GM12878 (cell line): ENCODE results near the gene ANKMY2. TPM values are rescaled to one million over a fixed set of nuclear protein-coding genes. Genes with fewer than 3 reads are reported as not detected.

Source experiments
- ATAC-seq: fragments of 200-7000 bp; cut with Tn5 transposase; 3 replicates; pipeline ENCODE4 v1.9.1; 2020; ENCODE audit warnings: mild to moderate bottlenecking, moderate library complexity
- BruUV-seq: library from RNA; stranded (reverse); fragments of 400-500 nt; replicated peaks from 2 replicates; lab custom pipeline; 2021; lab: Mats Ljungman, UMichigan
- CTCF ChIA-PET: fragments of 300-600 bp; sonication (Branson Sonifier 250); formaldehyde crosslinking; extraction: SDS; loops from one replicate; lab custom pipeline; 2021; ENCODE audit warnings: inconsistent platforms; lab: Yijun Ruan, JAX
- POLR2A ChIA-PET: fragments of 350-600 bp; formaldehyde crosslinking; extraction: SDS; loops from one replicate; lab custom pipeline; 2021; ENCODE audit warnings: inconsistent platforms; lab: Charles Lee
- RAD21 ChIA-PET: fragments of 300-600 bp; sonication (Branson Sonifier 250); formaldehyde crosslinking; loops from one replicate; lab custom pipeline; 2023; ENCODE audit warnings: antibody characterized with exemption; ENCODE audit not compliant: unreplicated experiment; lab: Charles Lee
- SMC1A ChIA-PET: fragments of 300-600 bp; sonication (Branson Sonifier 250); formaldehyde crosslinking; loops from one replicate; lab custom pipeline; 2023; ENCODE audit not compliant: unreplicated experiment, uncharacterized antibody; lab: Charles Lee
- DNase-seq: peaks from one replicate; pipeline ENCODE4 v3.0.0-alpha.2; 2011; ENCODE audit warnings: low read depth, low spot score
- FAIRE-seq: peaks from 3 replicates; lab custom pipeline; 2011; peaks lifted over from hg19 to GRCh38; lab: Jason Lieb, UNC
- H2AFZ ChIP-seq: 2 replicates; pipeline ENCODE4 v1.6.0; 2011; ENCODE audit warnings: low read depth, low read length, control low read depth; ENCODE audit not compliant: control insufficient read depth
- H3K27ac ChIP-seq: 2 replicates; pipeline ENCODE4 v1.5.1; 2011; ENCODE audit warnings: control low read depth; ENCODE audit not compliant: control insufficient read depth, insufficient read depth
- H3K27me3 ChIP-seq, 2 experiments: replicated peaks in 1 of 2; 2 replicates each; pipeline versions ENCODE4 v1.6.0 to v1.6.1; 2011; ENCODE audit warnings: low read length in 1 of 2; ENCODE audit not compliant: control insufficient read depth in 2 of 2, insufficient read depth in 2 of 2
- H3K36me3 ChIP-seq, 2 experiments: 2 replicates each; pipeline ENCODE4 v1.5.1; 2011; ENCODE audit warnings: low read length in 1 of 2; ENCODE audit not compliant: control insufficient read depth in 2 of 2, insufficient read depth in 2 of 2
- H3K4me1 ChIP-seq: 2 replicates; pipeline ENCODE4 v1.6.1; 2011; ENCODE audit warnings: mild to moderate bottlenecking, low read length, moderate library complexity, mixed read lengths; ENCODE audit not compliant: control insufficient read depth, insufficient read depth
- H3K4me2 ChIP-seq: 2 replicates; pipeline ENCODE4 v1.6.0; 2011; ENCODE audit warnings: control low read depth; ENCODE audit not compliant: control insufficient read depth, insufficient read depth
- H3K4me3 ChIP-seq: fragments of 200-600 bp; sonication (generic); 2 replicates; pipeline ENCODE4 v1.5.1; 2016
- H3K79me2 ChIP-seq: 2 replicates; pipeline ENCODE4 v1.6.0; 2011; ENCODE audit warnings: low read length; ENCODE audit not compliant: control insufficient read depth, insufficient read depth
- H3K9ac ChIP-seq: 2 replicates; pipeline ENCODE4 v1.8.0; 2011; ENCODE audit warnings: low read length, control low read depth, mixed read lengths; ENCODE audit not compliant: control insufficient read depth, insufficient read depth
- H3K9me3 ChIP-seq: replicated peaks from 3 replicates; pipeline ENCODE4 v1.5.1; 2011; ENCODE audit warnings: mild to moderate bottlenecking, low read length; ENCODE audit not compliant: control insufficient read depth, insufficient read depth
- H4K20me1 ChIP-seq: 2 replicates; pipeline ENCODE4 v1.6.0; 2011; ENCODE audit not compliant: control insufficient read depth, insufficient read depth
- ATF3 ChIP-seq: IDR thresholded peaks from 2 replicates; pipeline ENCODE4 v1.6.1; 2011; ENCODE audit warnings: low read depth, mild to moderate bottlenecking, low read length, moderate library complexity, borderline replicate concordance; ENCODE audit errors: extremely low read depth
- BCL11A ChIP-seq: IDR thresholded peaks from 2 replicates; pipeline ENCODE4 v1.6.1; 2011; ENCODE audit warnings: low read depth, low read length
- CHD4 ChIP-seq: fragments of 200-600 bp; sonication (generic); IDR thresholded peaks from 2 replicates; pipeline ENCODE4 v1.6.1; 2016; ENCODE audit warnings: mild to moderate bottlenecking
- E2F8 ChIP-seq: fragments of 450-650 bp; IDR thresholded peaks from 2 replicates; pipeline ENCODE4 v1.6.1; 2018; ENCODE audit warnings: mild to moderate bottlenecking, low read depth, moderate library complexity; ENCODE audit not compliant: partially characterized antibody
- EED ChIP-seq: sonication (generic); IDR thresholded peaks from 2 replicates; pipeline ENCODE4 v1.6.1; 2016; ENCODE audit warnings: antibody characterized with exemption, low read depth
- MTA3 ChIP-seq: IDR thresholded peaks from 2 replicates; pipeline ENCODE4 v1.6.1; 2012; ENCODE audit warnings: low read length, inconsistent platforms, borderline replicate concordance
- NRF1 ChIP-seq: conservative IDR thresholded peaks from 2 replicates; pipeline ENCODE4 v1.6.1; 2011; ENCODE audit warnings: mild to moderate bottlenecking, low read depth, low read length, improper control_type of control experiment
- PML ChIP-seq: IDR thresholded peaks from 2 replicates; pipeline ENCODE4 v1.6.1; 2012; ENCODE audit warnings: low read length, inconsistent platforms
- POLR2AphosphoS5 ChIP-seq: IDR thresholded peaks from 2 replicates; pipeline ENCODE4 v1.6.1; 2011; ENCODE audit warnings: mild to moderate bottlenecking, low read length, inconsistent platforms
- RUNX3 ChIP-seq: IDR thresholded peaks from 2 replicates; pipeline ENCODE4 v1.6.1; 2012; ENCODE audit warnings: low read length, inconsistent platforms
- SUZ12 ChIP-seq: fragments of 200-600 bp; sonication (generic); IDR thresholded peaks from one replicate; pipeline ENCODE4 v1.6.1; 2018; ENCODE audit warnings: antibody characterized with exemption, mild to moderate bottlenecking; ENCODE audit not compliant: unreplicated experiment
- TBL1XR1 ChIP-seq: IDR thresholded peaks from 2 replicates; pipeline ENCODE4 v1.6.1; 2012; ENCODE audit warnings: low read depth, low read length, improper control_type of control experiment
- ZBTB11 ChIP-seq: fragments of 450-650 bp; formaldehyde crosslinking; IDR thresholded peaks from 2 replicates; pipeline ENCODE4 v1.5.0; 2022; ENCODE audit warnings: mild to moderate bottlenecking, missing genetic modification characterization
- ZNF217 ChIP-seq: fragments of 450-650 bp; IDR thresholded peaks from 2 replicates; pipeline ENCODE4 v1.6.1; 2017; ENCODE audit warnings: antibody characterized with exemption, mild to moderate bottlenecking
- WGBS: methylation state at CpG from one replicate; pipeline ENCODE4 v1.1.6; 2016; ENCODE audit warnings: low lambda C conversion rate; ENCODE audit not compliant: insufficient replicate concordance, insufficient coverage; ENCODE audit errors: missing lambda C conversion rate; 5-methylcytosine and 5-hydroxymethylcytosine counted together
- in situ Hi-C: fragments of 300-500 bp; cut with MboI; formaldehyde crosslinking; loops from 9 replicates; pipeline ENCODE4 v1.14.3; 2018; ENCODE audit warnings: mixed read lengths
- intact Hi-C: fragments of 100-400 bp; cut with micrococcal nuclease; formaldehyde crosslinking; loops from one replicate; pipeline ENCODE4 v1.14.2; 2022; ENCODE audit not compliant: unreplicated experiment
- polyA plus RNA-seq, 11 experiments: library from polyadenylated mRNA; depleted of rRNA in 4 of 11; unstranded in 6 of 11; stranded (reverse) in 5 of 11; fragments of >200 nt; fragmentation: Nextera tagmentation in 4 of 11; fragmentation: Illumina TruSeq in 1 of 11; extraction: Ambion mirVana in 4 of 11; extraction: Trizol in 1 of 11; gene quantifications; 1 replicate in 1 of 11; 2 replicates in 10 of 11; pipeline versions ENCODE4 v1.2.1 to v1.2.3, GENCODE V29; 2011 to 2016; ENCODE audit warnings: inconsistent platforms in 2 of 11, missing spikeins in 2 of 11, low read depth in 1 of 11
- total RNA-seq, 4 experiments: library from RNA; depleted of rRNA in 3 of 4; stranded (reverse); fragments of >200 nt in 3 of 4; fragmentation: Illumina TruSeq in 1 of 4; extraction: Trizol in 1 of 4; gene quantifications; 2 replicates each; pipeline versions ENCODE4 v1.2.1 to v1.2.3, GENCODE V29; 2013 to 2021

The ANKMY2 gene
- total and polyA plus RNA-seq, 10 of the 15 experiments (the other 5 are each of a cell fraction or from before 2014, with no cell fraction given), result 0.10 to 0.48 (median 0.29) TPM

GRCh38 chr7:16694806-16695205 is 49.3 kb upstream of the ANKMY2 start (continued):
- TF ChIP-seq TBL1XR1 (no peak), PML (no peak), MTA3 (no peak), SUZ12 (no peak), CHD4 (no peak), POLR2AphosphoS5 (no peak), RUNX3 (no peak), NRF1 (no peak), E2F8 (no peak), EED (no peak), ATF3 (no peak)

- Histone ChIP-seq H3K4me3 (no peak overlapping the region), H3K4me1 (no peaks in the 10 kb centered on the region), H3K4me2 (no peak overlapping the region), H4K20me1 (no peaks in the 10 kb centered on the region), H3K27ac (no peak overlapping the region), H3K36me3 (no peaks in the 10 kb centered on the region; a peak in 1 of 4 replicates), H2AFZ (no peak overlapping the region), H3K27me3 (no peaks in the 10 kb centered on the region), H3K9me3 (no peaks in the 10 kb centered on the region), H3K79me2 (no peaks in the 10 kb centered on the region), H3K9ac (no peak overlapping the region)
- intact Hi-C loops, result no loop called here
- CTCF ChIA-PET, result no interaction called here
- DNase-seq, result no peak
- SMC1A ChIA-PET, result no interaction called here
- TF ChIP-seq BCL11A (no peak), ZNF217 (no peak), ZBTB11 (CRISPR knock-in tag) (no peak)
- 87% methylated on average over 2 of the region's 2 CpGs for WGBS
- in situ Hi-C loops, result no loop called here
- no TSS peak for BruUV-seq
- ATAC-seq, result no peak
- RAD21 ChIA-PET, result no interaction called here
- POLR2A ChIA-PET, result no interaction called here
- FAIRE-seq, result no peak
Measured at GRCh38 chr7:16693601-16694318, 48.2 kb upstream of the ANKMY2 start.
